ENCODE measurements around the gene HOXA11.
A peak's percentile ranks its signal among the peaks of the same experiment; 100 is the strongest.

The HOXA11 gene

GRCh38 chr7:27158436-27159265 lies 26.4 kb downstream of the HOXA11 start:
- DNase-seq (ENCODE audit: low spot score), result no peak

DNA sequence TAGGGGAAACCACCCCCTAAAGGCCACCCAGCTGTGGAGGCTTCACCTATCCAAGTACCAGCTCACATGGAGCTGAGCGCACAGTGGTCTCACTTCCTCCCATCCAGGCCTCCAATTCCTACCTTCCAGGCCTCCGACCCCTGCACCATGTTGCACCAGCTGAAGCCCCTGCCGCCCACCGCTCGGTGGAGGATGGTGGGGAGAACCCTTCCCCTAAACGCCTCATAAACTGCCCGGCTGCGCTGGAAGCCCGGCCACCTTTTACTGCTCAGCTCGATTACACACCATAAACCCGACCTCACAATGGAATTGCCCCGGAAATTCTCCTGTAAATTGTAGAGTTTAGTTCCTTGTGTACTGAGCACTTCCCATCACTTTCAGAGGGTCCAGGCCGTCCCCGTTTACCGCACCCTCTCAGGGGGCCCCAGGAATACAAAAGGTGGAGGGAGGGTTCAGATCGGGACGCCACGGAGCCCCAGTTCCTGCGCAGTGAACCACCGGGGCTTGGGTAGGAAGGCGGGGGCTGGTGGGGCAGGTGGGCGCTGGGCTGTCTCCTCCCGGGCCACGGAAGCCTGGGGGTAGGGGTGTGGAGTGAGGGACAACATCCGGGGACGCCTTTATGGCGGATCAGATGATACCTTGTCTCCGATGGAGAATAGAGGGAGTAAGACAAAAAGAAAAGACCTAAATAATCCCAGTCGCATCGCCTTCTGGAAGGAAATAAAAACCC lies 27.2 kb downstream of the HOXA11 start:
- DNase-seq (ENCODE audit: low spot score), result no peak

GRCh38 chr7:27156916-27157701 lies 27.9 kb downstream of the HOXA11 start:
- no peak for DNase-seq (ENCODE audit: low spot score)

DNA sequence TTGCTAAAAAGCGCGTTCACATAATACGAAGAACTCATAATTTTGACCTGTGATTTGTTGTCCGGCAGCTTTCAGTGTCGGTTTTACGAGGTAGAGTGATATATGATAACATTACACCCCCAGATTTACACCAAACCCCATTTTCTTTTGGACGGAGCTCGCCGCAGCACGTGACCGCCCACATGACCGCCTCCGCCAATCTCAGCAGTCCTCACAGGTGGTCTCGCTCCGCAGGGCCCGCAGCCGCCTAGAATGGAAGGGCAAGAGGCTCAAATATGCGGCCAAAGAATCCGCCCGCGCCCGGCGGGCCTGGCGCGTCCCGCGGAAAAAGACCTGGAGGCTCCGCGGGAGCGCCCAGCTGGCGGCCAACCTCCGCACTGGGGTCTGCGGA lies 28.5 kb downstream of the HOXA11 start, which contains the start of gene HOXA7:
HOXA7 (minus strand) TSS at position 168 of the 391 bp plus-strand sequence; CDS start at position 38, 130 bp downstream.
- no peak for DNase-seq (ENCODE audit: low spot score)

- DNase-seq (ENCODE audit: low spot score), result no peak
Observed at GRCh38 chr7:27155816-27156507, 29.1 kb downstream of the HOXA11 start.

DNA sequence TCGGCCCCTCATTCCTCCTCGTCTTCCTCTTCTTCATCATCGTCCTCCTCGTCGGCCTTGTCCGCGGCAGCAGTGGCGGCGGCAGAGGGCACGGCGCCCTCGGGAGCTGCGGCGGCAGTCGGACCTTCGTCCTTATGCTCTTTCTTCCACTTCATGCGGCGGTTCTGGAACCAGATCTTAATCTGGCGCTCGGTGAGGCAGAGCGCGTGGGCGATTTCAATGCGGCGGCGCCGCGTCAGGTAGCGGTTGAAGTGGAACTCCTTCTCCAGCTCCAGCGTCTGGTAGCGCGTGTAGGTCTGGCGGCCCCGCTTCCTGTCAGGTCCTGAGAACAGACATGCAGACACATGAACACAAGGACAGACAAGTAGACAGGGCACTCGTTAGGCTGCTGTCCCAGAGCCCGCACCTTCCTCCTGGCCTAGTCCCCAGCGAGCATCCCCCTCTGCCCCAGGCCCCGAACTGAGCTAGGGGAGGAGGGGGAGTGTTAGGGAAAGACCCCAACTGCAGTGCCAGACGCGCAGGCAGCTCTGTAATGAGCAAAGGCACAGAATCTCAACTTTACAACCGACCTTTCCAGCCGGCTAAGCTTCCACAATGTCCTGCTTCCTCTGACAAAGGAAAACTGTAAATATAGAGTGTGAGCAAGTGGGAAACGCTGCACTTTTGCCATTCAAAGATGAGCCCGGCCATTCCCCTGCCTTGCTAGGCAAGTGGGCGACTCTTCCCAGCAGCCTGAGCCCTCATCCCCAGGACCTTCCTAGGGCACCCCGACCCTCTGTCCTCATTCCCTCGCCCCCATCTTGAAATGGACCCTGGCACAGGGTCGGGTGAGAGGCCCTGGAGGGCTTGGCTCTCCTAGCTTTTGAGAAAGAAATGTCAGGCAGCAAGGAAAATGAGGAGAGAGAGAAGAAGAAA lies 29.9 kb downstream of the HOXA11 start:
- no peak for DNase-seq (ENCODE audit: low spot score)

DNA sequence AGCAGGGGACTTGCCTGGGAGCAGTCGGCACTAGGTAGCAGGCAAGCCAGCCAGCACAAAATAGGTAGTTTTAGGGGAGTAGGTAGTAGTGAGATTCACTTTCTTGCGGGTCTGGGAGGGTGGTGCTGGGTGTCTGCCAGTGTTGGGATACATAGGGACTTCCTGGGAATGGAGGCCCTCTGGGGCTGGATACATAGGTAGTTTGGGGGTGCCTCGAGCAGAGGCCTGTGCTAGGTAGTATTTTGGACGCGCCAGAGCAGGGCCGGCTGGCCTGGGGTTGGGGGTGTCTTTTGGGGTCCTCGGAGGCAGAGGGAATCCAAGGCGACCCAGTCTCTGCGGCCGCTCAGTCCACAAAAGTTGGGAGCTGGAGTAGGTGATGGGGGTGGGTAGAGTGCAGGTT lies 30.7 kb downstream of the HOXA11 start:
- DNase-seq (ENCODE audit: low spot score), result no peak

GRCh38 chr7:27153526-27153925 lies 31.5 kb downstream of the HOXA11 start:
- DNase-seq (ENCODE audit: low spot score), result no peak

- no peak for DNase-seq (ENCODE audit: low spot score)
Observed at GRCh38 chr7:27152816-27153442, 32.1 kb downstream of the HOXA11 start.

GRCh38 chr7:27151931-27152815 lies 32.9 kb downstream of the HOXA11 start, which contains the start of gene HOXA3:
Gene HOXA3, minus strand, starts transcription at chr7:27152583. Its CDS starts 41,943 bp downstream, at chr7:27110640.
- DNase-seq (ENCODE audit: low spot score), result no peak

- no peak for DNase-seq (ENCODE audit: low spot score)
Observed at GRCh38 chr7:27151341-27151930, 33.6 kb downstream of the HOXA11 start.

- DNase-seq (ENCODE audit: low spot score), result peak; percentile 88
Observed at GRCh38 chr7:27150568-27151340, 34.3 kb downstream of the HOXA11 start.

- DNase-seq (ENCODE audit: low spot score), result no peak
Observed at GRCh38 chr7:27149842-27150567, 35.0 kb downstream of the HOXA11 start.

DNA sequence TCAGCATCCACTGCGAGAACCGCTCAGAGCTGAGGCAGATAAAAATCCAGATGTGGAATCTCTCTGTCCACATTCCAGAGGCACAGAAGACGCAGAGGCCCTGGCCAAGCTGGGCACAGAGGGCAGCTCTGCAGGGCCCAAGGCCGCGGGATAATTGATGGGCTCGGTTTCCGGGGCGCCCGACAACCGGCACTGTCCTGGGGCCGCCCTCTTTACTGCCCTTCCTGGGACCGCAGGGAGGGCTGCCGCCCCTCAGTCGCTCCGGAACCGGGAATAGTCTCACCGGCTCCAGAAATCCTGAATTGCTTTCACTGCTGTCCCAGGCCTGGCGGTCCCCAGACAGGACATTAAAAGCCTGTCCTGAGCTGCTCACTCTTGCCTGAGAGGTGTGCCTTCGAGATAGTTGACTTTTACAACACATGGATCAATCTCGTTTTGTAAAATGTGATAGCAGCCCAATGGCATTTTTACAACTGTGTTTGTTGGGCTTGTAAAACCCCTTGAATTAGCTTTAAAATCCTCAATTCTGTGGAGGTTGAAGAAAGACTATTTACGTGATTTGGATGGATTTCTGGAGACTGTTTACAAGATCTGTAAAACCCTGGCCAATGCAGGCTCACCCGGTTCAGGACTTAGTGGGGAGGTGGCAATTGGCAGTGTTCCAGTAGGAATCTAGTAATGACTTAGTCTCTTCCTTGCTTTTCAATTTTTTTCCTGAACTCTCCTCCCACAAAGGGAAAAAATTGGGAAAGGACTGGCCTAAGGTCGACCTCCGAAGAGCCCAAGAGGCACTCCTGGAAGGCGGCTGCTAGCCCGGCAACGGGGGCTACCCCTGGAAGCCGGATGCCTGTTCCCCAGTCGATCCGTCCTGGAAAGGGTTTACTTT lies 36.0 kb downstream of the HOXA11 start:
- no peak for DNase-seq (ENCODE audit: low spot score)

DNA sequence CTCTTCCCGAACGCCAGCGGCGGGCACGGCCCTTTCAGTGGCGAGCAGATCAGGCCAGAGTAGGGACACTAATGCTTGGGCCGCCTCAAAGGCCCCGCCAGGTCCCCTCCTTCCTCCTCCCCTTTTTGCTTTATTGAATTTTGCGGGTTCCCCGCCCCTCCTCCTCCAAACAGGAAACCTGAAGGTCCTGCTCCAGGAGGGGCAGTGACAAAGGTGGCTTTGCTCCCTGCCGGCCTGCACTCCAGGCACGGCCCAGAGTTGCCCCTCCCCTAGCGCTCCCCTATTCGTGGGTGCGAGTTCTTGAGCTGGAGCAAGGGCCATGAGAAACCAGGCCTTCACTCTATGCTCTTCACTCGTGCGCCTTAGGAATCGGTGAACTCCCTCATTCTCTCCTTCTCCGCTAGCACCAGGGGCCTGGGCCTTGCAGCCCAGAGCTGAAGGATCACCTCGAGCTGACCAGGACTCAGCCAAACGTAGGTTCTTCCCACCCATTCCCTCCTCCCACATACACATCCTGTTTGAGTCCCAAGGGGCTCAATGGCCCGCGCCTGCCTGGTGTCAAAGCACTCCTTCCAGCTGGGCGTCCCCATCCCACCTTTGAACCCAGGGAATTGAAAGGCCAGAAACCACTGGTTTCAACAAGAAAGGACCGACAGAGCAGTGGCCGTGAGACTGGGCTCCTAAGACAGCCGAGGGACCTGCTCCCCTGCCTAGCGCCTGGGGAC lies 36.8 kb downstream of the HOXA11 start:
- DNase-seq (ENCODE audit: low spot score), result no peak

All from germinal center (tissue), 1 donor.